Stimulated activated CD4-positive, alpha-beta T cell treated with anti-CD3 and anti-CD28 coated beads, Interleukin-2, amount 100 ng/mL, for 48 hours (primary cell): Measurements from ENCODE around the gene CERCAM.
A peak's percentile ranks its signal among the peaks of the same experiment; 100 is the strongest.

Experiments
- DNase-seq, 2 donors: peaks; one replicate each; pipeline ENCODE4 v3.0.0-alpha.2; 2020

CERCAM gene

GRCh38 chr9:128420651-128421481 is at the start of gene CERCAM:
TSS of gene CERCAM (plus strand) at chr9:128420857. CDS start at chr9:128420878, 21 bp downstream.
- peak; percentile 35 to 36 for DNase-seq

DNA sequence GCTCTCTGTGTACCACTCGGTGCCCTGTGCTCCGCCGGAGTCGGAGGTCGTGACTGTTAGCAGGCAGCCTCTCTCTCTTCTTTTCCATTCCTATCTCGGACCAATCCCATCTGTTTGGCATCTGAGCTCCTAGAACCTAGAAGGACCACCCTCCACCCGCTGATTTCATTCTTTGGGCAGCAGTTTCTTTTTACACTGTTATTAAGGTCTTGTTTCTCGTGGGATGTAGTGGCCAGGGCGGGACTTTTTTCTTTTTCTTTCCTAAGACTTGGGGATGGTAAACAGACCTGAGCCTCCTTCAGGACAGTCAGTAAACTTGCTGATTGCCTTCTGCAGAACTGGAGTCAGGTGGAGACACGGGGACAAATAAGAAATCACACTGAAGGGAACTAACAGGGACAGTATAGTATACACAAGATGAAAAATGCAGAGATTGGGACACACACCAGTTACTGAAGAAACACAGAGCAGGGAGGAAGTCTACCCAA is 49.0 kb upstream of the CERCAM start:
- no peak for DNase-seq

GRCh38 chr9:128372188-128372641 is 48.4 kb upstream of the CERCAM start:
- DNase-seq: no peak

DNA sequence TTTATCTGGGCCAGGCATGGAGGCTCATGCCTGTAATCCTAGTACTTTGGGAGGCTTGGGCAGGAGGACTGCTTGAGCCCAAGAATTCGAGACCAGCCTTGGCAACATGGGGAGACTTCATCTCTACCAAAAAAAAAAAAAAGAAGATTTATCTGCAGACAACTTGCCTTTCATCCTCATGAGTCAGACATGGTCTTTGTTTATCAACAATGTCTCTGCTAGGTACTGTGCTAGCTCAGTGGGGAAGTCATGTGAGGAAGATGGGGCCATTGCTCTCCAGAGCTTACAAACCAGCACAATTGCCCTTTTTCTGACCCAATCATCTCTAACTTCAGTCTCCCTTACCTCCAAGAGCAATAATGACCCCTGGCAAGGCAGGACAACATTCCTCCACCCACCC is 47.9 kb upstream of the CERCAM start:
- no peak for DNase-seq

- no peak for DNase-seq
Observed at GRCh38 chr9:128374221-128374675, 46.4 kb upstream of the CERCAM start.

DNA sequence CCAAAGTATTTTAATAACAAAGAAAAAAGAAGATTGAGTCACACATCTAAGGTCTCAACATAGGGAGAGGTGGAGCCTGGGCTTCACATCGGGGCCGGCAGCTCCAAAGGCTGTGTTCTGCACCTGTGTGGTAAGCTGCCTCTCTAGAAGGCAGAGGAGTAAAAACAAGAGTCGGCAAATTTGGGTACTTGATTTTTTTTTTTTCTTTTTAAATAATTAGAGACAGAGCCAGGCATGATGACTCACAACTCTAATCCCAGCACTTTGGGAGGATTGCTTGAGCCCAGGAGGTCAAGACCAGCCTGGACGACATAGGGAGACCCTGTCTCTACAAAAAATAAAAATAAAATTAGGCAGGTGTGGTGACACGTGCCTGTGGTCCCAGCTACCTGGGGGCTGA is 44.8 kb upstream of the CERCAM start:
- no peak for DNase-seq

DNA sequence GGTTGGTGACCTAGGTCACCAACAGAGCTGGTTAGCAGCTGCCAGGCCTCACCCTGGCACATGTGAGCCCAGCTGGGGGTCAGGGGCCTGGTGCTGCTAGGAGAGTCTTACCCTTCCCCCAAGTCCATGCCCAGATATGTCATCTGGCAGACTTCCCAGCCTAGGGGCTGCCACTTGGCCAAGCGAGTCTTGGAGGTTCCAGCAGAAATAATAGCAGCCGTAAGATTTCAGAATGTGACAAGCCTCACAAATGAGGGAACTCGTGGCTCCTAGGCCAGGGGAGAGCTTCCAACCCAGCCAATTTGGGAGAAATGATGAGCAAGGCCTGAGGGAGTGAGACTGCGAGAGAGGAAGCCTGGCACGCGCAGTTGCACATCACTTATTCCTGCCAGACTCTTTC is 38.4 kb upstream of the CERCAM start:
- no peak for DNase-seq

DNA sequence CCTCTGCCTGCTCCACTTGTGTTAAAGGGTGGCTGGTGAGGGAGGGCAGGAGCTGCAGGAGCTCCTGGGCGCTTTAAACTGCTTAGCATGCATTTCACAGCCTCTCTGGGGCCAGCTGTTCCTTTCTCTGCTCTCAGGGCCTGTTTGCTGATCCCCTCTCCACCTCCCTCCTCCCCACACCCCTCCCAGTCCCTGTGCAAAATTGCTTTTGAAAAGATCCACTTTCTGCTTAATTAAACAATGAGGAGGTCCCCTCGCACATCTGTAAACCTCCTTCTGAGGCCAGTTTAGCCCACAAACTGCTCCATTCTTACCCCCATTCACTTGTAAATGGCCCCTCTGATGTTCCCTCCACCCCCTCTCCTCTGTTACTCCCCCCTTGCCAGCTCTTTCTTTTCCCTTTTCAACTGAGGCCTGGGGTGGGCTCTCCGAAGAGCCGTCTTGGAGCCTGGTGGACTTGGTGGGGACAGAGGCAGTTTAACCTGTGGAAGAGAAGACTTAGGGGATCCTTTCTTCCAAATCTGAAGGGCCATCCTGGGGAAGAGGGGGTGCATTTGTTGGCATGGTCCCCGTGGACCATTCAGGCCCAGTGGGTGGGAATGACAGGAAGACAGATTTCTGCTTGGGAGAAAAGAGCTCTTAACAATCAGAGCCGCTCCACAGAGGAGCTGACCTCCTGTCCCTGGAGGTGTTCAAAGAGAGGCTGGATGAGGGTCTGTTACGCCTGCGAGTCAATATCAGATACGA is 37.5 kb upstream of the CERCAM start:
- DNase-seq: no peak

- no peak for DNase-seq
Observed at GRCh38 chr9:128383791-128384190, 36.9 kb upstream of the CERCAM start.

DNA sequence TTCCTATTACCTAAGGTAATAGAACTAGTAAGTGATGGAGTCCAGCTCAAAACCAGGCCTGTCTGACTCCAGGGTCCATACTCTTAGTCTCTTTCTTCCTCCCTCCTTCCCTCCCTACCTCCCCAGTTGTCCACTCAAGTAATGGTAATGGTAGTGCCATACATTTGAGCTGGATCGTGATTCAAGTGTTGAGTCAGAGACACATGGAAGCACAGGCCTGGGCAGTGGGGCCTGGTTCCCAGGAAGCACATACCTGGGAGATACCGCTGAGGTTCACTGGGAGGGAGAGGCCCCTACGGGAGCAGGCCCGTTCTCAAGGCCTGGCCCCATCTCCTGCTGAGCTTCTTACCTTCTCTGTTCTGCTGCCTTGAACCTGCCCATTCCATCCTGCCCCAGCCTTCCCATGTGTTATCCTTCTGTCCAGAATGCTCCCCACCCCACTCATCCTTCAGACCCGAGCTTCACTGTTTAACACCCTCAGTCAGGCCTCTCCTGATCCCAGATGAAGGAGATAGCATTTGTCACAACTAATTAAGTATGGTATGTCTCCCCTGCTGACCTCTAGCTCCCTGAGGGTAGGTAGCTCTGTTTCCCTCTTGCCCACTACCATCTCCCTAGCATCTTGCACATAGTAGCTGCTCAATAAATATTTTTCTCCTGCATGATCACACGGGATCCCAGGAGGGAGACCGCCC is 35.7 kb upstream of the CERCAM start:
- DNase-seq: no peak

DNA sequence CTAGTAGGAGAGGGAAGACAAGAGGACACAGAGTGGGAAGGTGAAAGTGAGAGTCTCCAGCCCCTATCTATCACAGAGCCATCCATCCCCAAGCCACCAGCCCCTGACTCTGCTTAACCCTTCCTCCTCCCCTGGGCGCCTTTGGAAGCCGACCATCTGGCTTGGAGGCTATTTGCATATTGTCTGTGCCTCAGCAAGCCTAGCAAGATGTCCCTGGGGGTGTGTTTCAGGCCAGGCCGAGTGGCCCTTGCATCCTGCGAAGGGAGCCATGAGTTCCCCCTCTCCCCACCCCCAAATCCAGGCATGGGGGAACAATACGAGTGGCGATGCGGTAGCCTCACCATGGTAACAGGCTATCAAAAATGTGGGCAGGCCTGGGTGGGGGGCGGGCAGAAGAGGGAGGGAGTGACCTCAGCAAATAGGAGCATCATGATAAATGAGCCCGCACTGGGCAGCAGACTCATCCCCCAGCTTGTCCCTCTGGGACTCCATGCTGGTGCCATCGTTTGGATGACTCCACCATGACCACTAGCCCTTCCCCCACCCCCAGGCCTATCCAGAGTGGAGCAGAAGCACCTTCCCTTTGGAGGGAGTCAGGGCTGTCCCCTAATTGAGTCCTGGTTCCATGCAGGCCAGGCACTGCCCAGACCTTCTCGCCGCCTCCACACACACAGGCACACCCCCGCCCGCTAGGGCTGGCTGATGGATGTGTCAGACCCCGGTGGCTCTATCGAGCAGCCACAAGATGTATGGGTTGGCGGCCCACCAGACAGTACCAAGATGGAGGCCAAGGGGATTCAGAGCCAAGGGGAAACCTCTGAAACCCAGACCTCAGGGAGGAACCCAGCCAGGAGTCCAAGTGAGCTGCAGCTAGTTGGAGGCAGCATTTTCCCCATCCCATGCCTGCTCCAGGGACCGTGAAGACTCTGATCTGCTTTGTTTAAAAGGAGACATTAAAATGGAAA is 34.9 kb upstream of the CERCAM start:
- DNase-seq: no peak

DNA sequence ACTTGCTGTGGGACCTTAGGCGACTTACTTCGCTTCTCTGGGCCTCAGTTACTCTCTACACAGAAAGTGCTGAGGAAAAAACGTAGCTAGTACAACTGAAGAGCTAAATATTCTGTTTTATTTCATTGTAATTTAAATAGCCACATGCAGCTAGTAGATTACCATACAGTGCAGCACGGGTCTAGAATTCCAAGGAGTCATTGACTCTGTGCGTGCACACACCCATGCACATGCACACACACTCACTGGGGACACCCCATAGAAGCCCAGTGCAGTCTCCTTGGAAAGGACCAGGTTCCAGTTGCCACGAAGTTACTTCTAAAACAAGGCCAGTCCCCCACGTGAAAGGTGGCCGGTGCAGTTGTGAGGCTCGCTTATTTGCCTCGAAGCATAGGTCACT is 32.5 kb upstream of the CERCAM start:
- DNase-seq: no peak

- DNase-seq: no peak
Observed at GRCh38 chr9:128389395-128390149, 31.1 kb upstream of the CERCAM start.

- no peak for DNase-seq
Observed at GRCh38 chr9:128390150-128390812, 30.4 kb upstream of the CERCAM start.

DNA sequence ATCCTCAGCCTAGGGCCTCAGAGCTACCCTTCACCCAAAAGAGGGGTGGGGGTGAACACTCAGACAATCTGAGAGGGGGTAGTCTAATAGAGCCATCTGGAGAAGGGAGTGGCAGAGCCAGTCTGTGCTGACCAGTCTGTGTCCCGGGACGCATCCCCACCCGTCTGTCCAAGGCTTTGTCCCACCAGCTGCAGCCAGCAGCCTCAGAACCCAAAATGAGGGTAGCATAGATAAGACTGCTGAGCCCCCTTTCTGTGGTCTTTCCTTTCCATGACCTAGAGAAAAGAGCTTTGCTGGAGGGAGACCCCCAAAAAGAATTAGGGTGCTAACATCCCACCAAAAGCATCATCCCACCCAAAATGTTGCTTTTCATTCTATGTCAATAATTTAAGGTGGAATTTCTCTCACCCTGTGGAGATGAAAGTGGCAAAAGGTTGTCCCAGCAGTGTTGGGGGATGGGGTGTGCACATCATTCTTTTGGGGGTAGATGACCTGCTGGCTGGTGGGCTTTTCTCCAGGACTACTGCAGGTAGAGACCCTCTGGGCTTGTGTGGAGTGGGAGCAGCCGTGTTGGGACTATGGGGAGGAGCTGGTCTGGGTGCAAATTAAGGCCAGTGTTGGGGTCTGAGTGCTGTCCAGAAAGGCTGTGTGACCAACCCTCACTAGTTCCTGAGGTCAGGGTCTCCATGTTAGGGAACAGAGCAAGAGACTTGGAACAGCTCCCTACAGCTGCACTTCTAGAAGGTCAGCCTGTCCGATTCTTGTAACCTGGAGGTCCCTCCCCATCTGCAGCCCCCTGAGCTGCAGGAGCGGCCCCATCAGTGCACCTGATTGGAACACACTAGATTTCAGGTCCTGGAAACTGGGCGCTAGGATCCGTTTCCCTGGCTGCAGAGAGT is 29.6 kb upstream of the CERCAM start:
- DNase-seq: no peak

DNA sequence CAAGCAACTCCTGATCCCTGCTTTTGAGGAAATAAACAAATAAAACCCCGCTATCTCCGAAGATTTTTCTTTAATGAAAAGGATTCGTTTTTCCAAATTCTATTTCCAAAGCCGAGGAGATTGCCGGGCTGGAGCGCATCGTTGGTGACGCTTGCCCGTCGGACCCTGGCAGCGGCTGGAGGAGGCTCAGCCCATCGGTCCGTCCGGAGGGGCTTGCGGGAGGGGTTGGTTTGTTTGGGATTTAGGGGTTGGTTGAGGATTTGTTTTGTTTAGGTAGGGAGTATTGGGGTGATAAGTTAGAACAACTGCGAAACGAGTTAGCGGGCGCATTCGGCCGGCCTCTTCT is 28.7 kb upstream of the CERCAM start:
- no peak for DNase-seq

- no peak for DNase-seq
Observed at GRCh38 chr9:128392302-128393144, 28.1 kb upstream of the CERCAM start.

DNA sequence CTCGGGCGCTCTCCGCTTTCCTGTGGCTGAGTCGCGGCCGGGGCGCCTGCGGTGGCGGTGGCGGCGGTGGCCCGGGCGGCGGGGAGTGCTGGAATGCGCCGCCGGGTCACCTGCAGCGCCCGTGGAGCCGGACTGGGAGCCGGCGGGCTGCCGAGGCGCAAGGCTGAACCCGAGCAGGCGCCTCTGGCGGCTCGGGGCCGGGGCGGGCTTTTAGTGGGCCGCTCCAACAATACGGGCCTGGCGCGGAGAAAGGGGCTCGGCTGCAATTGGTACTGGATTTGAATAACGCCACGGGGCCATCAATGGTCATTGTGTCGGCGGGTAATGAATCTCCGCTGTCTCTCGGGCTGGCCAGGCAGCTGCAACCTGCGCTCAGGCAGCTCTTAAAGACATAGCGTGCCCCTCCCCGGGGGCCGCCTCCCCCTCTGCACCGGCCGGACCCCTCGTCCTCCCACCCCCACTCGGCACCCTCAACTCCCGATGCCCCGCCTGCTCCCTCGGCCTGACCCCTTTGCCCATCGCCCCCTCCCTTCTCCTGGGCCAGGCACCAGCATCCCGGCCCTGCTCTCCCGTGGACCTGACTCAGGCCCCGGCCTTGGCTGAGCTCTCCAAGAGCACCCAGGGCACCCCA is 27.4 kb upstream of the CERCAM start:
- DNase-seq: no peak
